Neural crest cell (in vitro differentiated cells): Measurements from ENCODE around the gene KLHDC4. TPM values are rescaled to one million over a fixed set of nuclear protein-coding genes. Genes with fewer than 3 reads are reported as not detected.

Experiments used
- DNase-seq: peaks from one replicate; pipeline ENCODE4 v3.0.0; 2021; ENCODE audit warnings: low read depth, mixed read lengths, low spot score
- H3K27ac Mint-ChIP-seq: one replicate; pipeline ENCODE4 v1.8.0; 2021; ENCODE audit warnings: mild to moderate bottlenecking, mixed read lengths; ENCODE audit not compliant: unreplicated experiment
- H3K27me3 Mint-ChIP-seq: 2 replicates; pipeline ENCODE4 v1.8.0; 2021; ENCODE audit warnings: low read depth, mild to moderate bottlenecking, mixed read lengths
- H3K36me3 Mint-ChIP-seq: 2 replicates; pipeline ENCODE4 v1.8.0; 2021; ENCODE audit warnings: low read depth, mild to moderate bottlenecking, mixed read lengths
- H3K4me1 Mint-ChIP-seq: 2 replicates; pipeline ENCODE4 v1.8.0; 2021; ENCODE audit warnings: mixed read lengths
- H3K4me3 Mint-ChIP-seq: one replicate; pipeline ENCODE4 v1.8.0; 2021; ENCODE audit warnings: mild to moderate bottlenecking, mixed read lengths
- H3K9me3 Mint-ChIP-seq: 2 replicates; pipeline ENCODE4 v1.8.0; 2021; ENCODE audit warnings: mixed read lengths
- total RNA-seq: library from RNA; stranded (reverse); gene quantifications from 2 replicates; pipeline ENCODE4 v1.2.1, GENCODE V29; 2021
- TF ChIP-seq, protein P1 (sequence below): fragments of 200-600 bp; sonication (generic); conservative IDR thresholded peaks from 2 replicates; pipeline ENCODE4 v1.5.0; 2021; ENCODE audit warnings: antibody characterized with exemption, mild to moderate bottlenecking

Gene KLHDC4
- total RNA-seq, 1 donor from 2014 or later, result 57.0 TPM

DNA sequence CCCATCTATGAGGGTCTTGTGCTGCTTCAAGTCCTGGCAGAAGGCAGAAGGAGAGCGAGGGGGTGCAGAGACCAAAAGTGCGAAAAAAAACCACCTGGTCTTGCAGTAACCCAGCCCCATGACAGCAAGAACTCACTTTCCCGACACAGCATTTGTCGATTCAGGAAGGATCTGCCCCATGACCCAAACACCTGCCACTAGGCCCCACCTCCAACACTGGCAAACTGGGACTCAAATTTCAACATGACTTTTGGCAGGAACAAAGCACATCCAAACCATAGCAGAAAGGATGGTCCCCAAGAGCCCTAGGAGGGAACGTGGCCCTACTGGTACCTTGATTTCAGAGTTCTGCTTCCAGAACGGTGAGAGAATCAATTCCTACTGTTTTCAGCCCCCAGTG is 34.7 kb upstream of the KLHDC4 start:
- Mint-ChIP-seq H3K36me3 (no peaks in the 10 kb centered on the region), H3K27ac (no peak overlapping the region), H3K4me3 (no peak overlapping the region), H3K4me1 (no peaks in the 10 kb centered on the region), H3K27me3 (no peaks in the 10 kb centered on the region), H3K9me3 (no peaks in the 10 kb centered on the region)
- DNase-seq, result no peak
- TF ChIP-seq, protein P1, sequence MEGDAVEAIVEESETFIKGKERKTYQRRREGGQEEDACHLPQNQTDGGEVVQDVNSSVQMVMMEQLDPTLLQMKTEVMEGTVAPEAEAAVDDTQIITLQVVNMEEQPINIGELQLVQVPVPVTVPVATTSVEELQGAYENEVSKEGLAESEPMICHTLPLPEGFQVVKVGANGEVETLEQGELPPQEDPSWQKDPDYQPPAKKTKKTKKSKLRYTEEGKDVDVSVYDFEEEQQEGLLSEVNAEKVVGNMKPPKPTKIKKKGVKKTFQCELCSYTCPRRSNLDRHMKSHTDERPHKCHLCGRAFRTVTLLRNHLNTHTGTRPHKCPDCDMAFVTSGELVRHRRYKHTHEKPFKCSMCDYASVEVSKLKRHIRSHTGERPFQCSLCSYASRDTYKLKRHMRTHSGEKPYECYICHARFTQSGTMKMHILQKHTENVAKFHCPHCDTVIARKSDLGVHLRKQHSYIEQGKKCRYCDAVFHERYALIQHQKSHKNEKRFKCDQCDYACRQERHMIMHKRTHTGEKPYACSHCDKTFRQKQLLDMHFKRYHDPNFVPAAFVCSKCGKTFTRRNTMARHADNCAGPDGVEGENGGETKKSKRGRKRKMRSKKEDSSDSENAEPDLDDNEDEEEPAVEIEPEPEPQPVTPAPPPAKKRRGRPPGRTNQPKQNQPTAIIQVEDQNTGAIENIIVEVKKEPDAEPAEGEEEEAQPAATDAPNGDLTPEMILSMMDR, result no peak

GRCh38 chr16:87795336-87795735 is 29.6 kb upstream of the KLHDC4 start:
- TF ChIP-seq, protein P1, result no peak
- H3K9me3 Mint-ChIP-seq, result no peaks in the 10 kb centered on the region
- H3K4me3 Mint-ChIP-seq, result no peak overlapping the region
- H3K27ac Mint-ChIP-seq, result no peak overlapping the region
- no peaks in the 10 kb centered on the region for H3K36me3 Mint-ChIP-seq
- H3K27me3 Mint-ChIP-seq, result no peaks in the 10 kb centered on the region
- peaks cover 12% of the 10 kb centered on the region for H3K4me1 Mint-ChIP-seq
- no peak for DNase-seq

GRCh38 chr16:87794485-87795078 is 28.8 kb upstream of the KLHDC4 start:
- DNase-seq, result no peak
- no peaks in the 10 kb centered on the region for H3K27me3 Mint-ChIP-seq
- TF ChIP-seq, protein P1, result no peak
- no peaks in the 10 kb centered on the region for H3K36me3 Mint-ChIP-seq
- peaks cover 12% of the 10 kb centered on the region for H3K4me1 Mint-ChIP-seq
- H3K9me3 Mint-ChIP-seq, result no peaks in the 10 kb centered on the region
- H3K4me3 Mint-ChIP-seq, result no peak overlapping the region
- H3K27ac Mint-ChIP-seq, result no peak overlapping the region

DNA sequence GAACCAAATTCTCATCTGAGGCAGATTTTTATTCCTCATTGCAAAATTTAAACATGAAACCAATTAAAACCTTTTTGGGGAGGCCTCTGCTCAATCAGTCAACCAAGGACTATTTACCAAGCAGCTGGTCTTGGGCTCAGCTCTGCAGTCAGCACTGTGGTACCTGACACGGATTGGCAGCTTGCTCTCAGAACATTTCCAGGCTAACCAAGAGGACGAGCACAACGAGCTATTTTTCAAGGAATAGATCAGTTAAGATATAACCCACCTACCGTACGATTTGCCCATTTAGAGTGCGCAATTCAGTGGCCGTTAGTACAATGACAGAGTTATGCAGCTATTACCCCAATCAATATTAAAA is 26.4 kb upstream of the KLHDC4 start:
- Mint-ChIP-seq H3K4me3 (no peak overlapping the region), H3K27ac (no peak overlapping the region), H3K36me3 (no peaks in the 10 kb centered on the region), H3K4me1 (peaks cover 12% of the 10 kb centered on the region), H3K27me3 (no peaks in the 10 kb centered on the region), H3K9me3 (no peaks in the 10 kb centered on the region)
- DNase-seq, result no peak
- TF ChIP-seq, protein P1, result no peak

DNA sequence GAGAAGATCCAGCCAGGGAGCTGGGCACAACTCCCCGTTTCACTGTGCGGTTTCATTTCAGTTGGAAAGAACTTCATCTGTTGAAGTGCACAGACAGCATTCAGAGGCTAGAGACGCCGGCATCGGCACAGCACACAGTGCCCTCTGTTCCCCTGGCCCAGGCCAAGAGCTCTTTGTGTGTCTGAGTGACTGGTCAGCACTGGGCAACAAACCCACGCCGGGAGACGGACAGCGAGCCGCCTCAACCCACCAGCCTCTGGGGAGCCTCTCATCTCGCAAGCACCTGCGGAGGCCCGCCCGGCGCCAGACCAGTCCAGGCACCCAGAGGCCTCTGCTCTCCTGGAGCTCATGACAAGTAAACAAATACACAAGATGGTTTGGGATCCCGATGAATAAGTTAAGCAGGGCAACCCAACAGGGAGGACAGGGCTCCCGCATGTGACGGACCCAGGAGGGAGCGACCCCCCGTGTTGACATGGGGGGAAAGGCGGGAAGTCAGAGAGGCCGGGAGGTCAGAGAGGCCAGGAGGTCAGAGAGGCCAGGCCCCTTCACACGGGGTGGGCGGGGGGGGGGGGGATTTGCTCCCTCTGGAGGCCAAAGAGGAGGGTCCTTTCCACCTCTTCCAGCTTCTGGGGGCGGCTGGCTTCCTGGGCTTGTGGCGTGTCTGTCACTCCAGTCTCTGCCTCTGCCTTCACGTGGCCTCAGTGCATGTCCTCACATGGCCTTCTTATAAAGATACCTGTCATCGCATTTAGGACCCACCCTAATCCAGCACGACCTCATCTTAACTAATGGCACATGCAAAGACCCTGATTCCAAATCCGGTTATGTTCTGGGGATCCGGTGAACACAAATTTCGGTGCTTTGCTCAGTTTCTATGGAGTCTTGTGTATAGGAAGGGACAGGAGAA is 25.8 kb upstream of the KLHDC4 start:
- no peaks in the 10 kb centered on the region for H3K36me3 Mint-ChIP-seq
- TF ChIP-seq, protein P1, result no peak
- no peaks in the 10 kb centered on the region for H3K9me3 Mint-ChIP-seq
- peak; percentile 14 for DNase-seq
- no peak overlapping the region for H3K4me3 Mint-ChIP-seq
- peaks cover 12% of the 10 kb centered on the region for H3K4me1 Mint-ChIP-seq
- no peaks in the 10 kb centered on the region for H3K27me3 Mint-ChIP-seq
- H3K27ac Mint-ChIP-seq, result peak overlapping the region; percentile 66
